ENCODE results near the gene RBFOX1.

RBFOX1 gene

DNA sequence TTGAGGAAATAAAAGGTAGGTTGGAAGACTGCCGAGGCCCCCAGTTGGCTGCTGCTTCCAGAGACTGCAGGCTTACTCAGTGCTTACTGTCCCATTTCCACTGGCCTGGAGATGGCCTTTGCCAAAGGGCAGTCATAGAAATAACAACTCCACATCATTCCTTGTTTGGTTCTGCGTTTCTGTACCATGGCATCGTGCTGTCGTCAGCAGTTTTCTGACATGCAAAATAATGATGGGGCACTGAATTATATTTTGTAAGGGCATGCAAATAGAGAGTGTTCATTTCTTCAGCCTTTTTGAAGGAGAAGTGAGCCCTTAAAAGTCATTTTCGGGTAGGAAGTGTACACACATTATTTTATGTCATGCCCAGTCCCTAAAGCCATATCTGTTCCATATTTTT lies 88.9 kb downstream of the RBFOX1 start:
- Histone ChIP-seq H3K36me3 (ENCODE audit: low read depth) (no peaks in the 10 kb centered on the region), H3K4me3 (ENCODE audit: severe bottlenecking) (no peak overlapping the region), H3K27ac (ENCODE audit: poor library complexity, severe bottlenecking) (no peak overlapping the region), H3K27me3 (ENCODE audit: insufficient read depth, poor library complexity, severe bottlenecking) (no peaks in the 10 kb centered on the region), H3K9me3 (ENCODE audit: severe bottlenecking) (no peaks in the 10 kb centered on the region), H3K4me1 (ENCODE audit: insufficient read depth, poor library complexity, severe bottlenecking) (no peaks in the 10 kb centered on the region)
- DNase-seq (ENCODE audit: low spot score): no peak
- ATAC-seq (ENCODE audit: low read depth): no peak
- no peak for TF ChIP-seq CTCF (IDR thresholded peaks at IDR 0.05; ENCODE audit: poor library complexity, severe bottlenecking)

DNA sequence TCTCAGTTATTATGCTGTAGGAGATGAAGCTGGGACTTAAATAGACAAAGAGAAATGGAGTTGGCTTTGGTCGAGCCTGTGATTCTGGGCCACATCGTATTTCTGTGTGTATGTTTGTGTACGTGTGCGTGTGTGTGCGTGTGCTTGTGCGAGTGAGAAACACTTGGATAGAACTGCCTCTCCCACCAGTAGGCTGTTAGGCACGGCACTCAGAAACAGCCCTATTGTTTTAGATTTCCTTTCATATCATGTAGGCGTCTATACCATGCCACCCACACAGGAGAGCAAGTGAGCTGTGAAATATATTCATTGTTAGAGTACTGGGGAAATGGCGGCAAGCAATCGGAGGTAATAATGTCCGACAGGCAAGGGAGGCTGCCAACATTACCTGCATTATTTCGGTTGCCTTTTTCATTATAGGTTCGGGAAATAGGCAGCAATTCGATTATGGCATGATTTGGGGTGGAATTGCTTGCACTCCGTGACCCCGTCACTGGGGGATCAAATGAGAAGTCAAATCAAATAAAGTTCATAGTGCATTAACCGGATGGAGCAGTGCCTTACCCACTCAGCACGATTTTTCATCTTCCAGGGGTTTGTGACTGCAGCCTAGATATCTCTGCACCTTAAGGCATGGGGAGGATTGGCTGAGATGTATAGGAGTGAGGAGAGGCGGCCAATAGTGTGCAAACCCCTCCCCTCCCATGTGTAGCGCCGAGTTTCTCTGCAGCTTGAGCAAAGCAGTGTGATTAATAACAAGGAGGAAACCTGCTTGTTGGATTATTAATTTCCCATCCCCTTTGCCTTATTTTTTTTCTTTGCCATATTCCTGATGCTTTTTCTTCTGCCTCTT lies 89.6 kb downstream of the RBFOX1 start:
- Histone ChIP-seq H3K4me1 (ENCODE audit: insufficient read depth, poor library complexity, severe bottlenecking) (no peaks in the 10 kb centered on the region), H3K36me3 (ENCODE audit: low read depth) (no peaks in the 10 kb centered on the region), H3K27ac (ENCODE audit: poor library complexity, severe bottlenecking) (no peak overlapping the region), H3K27me3 (ENCODE audit: insufficient read depth, poor library complexity, severe bottlenecking) (no peaks in the 10 kb centered on the region), H3K9me3 (ENCODE audit: severe bottlenecking) (no peaks in the 10 kb centered on the region), H3K4me3 (ENCODE audit: severe bottlenecking) (no peak overlapping the region)
- no peak for TF ChIP-seq CTCF (IDR thresholded peaks at IDR 0.05; ENCODE audit: poor library complexity, severe bottlenecking)
- ATAC-seq (ENCODE audit: low read depth): no peak
- DNase-seq (ENCODE audit: low spot score): no peak

GRCh38 chr16:7423434-7424044 lies 90.9 kb downstream of the RBFOX1 start:
- H3K36me3 ChIP-seq (ENCODE audit: low read depth): no peaks in the 10 kb centered on the region
- DNase-seq (ENCODE audit: low spot score) (no peak), ATAC-seq (ENCODE audit: low read depth) (no peak)
- no peak overlapping the region for H3K4me3 ChIP-seq (ENCODE audit: severe bottlenecking)
- H3K27me3 ChIP-seq (ENCODE audit: insufficient read depth, poor library complexity, severe bottlenecking): no peaks in the 10 kb centered on the region
- H3K4me1 ChIP-seq (ENCODE audit: insufficient read depth, poor library complexity, severe bottlenecking): no peaks in the 10 kb centered on the region
- no peak overlapping the region for H3K27ac ChIP-seq (ENCODE audit: poor library complexity, severe bottlenecking)
- no peak for TF ChIP-seq CTCF (IDR thresholded peaks at IDR 0.05; ENCODE audit: poor library complexity, severe bottlenecking)
- H3K9me3 ChIP-seq (ENCODE audit: severe bottlenecking): no peaks in the 10 kb centered on the region

GRCh38 chr16:7426161-7426560 lies 93.5 kb downstream of the RBFOX1 start:
- H3K36me3 ChIP-seq (ENCODE audit: low read depth): no peaks in the 10 kb centered on the region
- H3K4me1 ChIP-seq (ENCODE audit: insufficient read depth, poor library complexity, severe bottlenecking): no peaks in the 10 kb centered on the region
- no peaks in the 10 kb centered on the region for H3K27me3 ChIP-seq (ENCODE audit: insufficient read depth, poor library complexity, severe bottlenecking)
- no peaks in the 10 kb centered on the region for H3K9me3 ChIP-seq (ENCODE audit: severe bottlenecking)
- no peak for ATAC-seq (ENCODE audit: low read depth)
- DNase-seq (ENCODE audit: low spot score): no peak
- no peak overlapping the region for H3K27ac ChIP-seq (ENCODE audit: poor library complexity, severe bottlenecking)
- no peak for TF ChIP-seq CTCF (IDR thresholded peaks at IDR 0.05; ENCODE audit: poor library complexity, severe bottlenecking)
- no peak overlapping the region for H3K4me3 ChIP-seq (ENCODE audit: severe bottlenecking)

DNA sequence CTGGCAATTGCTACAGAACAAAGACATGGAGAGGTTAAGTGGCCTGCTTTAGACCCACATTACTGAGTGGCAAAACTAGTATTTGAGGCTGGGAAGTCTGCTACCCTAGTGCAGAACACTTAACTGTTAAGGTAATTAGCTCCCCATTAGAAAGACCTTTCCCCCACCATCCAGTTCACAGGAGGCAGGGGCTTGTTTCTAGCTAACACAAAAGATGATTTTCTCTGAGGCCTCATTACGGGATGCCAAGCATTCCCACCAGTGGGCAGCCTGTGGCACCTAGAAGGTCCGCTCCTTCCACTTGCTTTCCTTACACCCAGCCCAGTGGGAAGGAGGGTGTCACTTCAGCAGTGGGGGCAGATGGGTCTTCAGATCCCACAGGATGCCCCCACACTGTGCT lies 99.1 kb downstream of the RBFOX1 start:
- H3K4me3 ChIP-seq (ENCODE audit: severe bottlenecking): no peak overlapping the region
- no peaks in the 10 kb centered on the region for H3K4me1 ChIP-seq (ENCODE audit: insufficient read depth, poor library complexity, severe bottlenecking)
- H3K27ac ChIP-seq (ENCODE audit: poor library complexity, severe bottlenecking): no peak overlapping the region
- TF ChIP-seq CTCF (IDR thresholded peaks at IDR 0.05; ENCODE audit: poor library complexity, severe bottlenecking): no peak
- no peaks in the 10 kb centered on the region for H3K9me3 ChIP-seq (ENCODE audit: severe bottlenecking)
- DNase-seq (ENCODE audit: low spot score) (no peak), ATAC-seq (ENCODE audit: low read depth) (no peak)
- H3K36me3 ChIP-seq (ENCODE audit: low read depth): no peaks in the 10 kb centered on the region
- no peaks in the 10 kb centered on the region for H3K27me3 ChIP-seq (ENCODE audit: insufficient read depth, poor library complexity, severe bottlenecking)

All from RWPE2 (cell line).